Neural progenitor cell (in vitro differentiated cells): ENCODE measurements around the gene MAN1A1.

Experiments
- CTCF ChIP-seq: fragments of 200-600 bp; sonication (generic); IDR thresholded peaks from 2 replicates; pipeline ENCODE4 v1.5.1; 2017; ENCODE audit warnings: antibody characterized with exemption, mild to moderate bottlenecking
- EZH2 ChIP-seq: fragments of 200-600 bp; sonication (generic); IDR thresholded peaks from 2 replicates; pipeline ENCODE4 v1.6.1; 2017; ENCODE audit warnings: antibody characterized with exemption, mild to moderate bottlenecking, moderate library complexity

DNA sequence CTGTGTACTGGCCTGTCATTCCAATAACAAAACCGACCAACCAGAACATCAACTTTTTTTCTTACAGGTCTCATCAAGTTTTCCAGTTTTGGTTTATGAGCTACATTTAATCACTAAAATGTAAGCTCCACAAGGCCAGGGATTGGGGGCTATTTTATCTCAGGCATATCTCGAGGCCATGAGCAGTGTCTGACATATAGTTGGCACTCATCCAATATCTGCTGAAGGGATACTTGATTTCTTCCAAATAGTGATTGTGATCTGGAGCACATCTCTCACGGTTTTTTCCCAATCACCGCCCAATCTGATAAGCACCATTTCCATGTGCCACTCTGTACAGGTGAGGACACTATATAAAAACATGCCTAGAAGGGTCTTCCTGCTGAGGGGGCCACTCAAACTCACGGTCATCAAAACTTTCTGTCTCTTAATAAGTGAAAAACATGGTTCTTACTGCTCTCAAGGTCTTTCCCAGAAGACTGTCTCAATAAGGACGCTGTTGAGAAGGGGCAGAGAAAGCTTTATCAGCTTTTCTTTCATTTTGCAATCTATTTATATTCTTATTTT is 65.5 kb downstream of the MAN1A1 start:
- TF ChIP-seq EZH2 (no peak), CTCF (no peak)
